Measurements from ENCODE around the gene CDH13. TPM values are rescaled to one million over a fixed set of nuclear protein-coding genes. Genes with fewer than 3 reads are reported as not detected.

CDH13 gene
- total and polyA plus RNA-seq, 2 experiments from 2014 or later = 1.2 to 1.5 TPM

- Histone ChIP-seq H3K36me3 (replicated peaks; ENCODE audit: insufficient read depth, low read depth) (no peaks in the 10 kb centered on the region), H3K27ac (no peak overlapping the region), H3K27me3 (no peaks in the 10 kb centered on the region), H3K4me2 (no peak overlapping the region), H3K4me3 (no peak overlapping the region), H3K4me1 (ENCODE audit: insufficient read depth) (no peaks in the 10 kb centered on the region), H2AFZ (no peak overlapping the region), H3K9me3 (ENCODE audit: low read depth) (no peaks in the 10 kb centered on the region), H3K79me2 (no peaks in the 10 kb centered on the region), H4K20me1 (ENCODE audit: insufficient read depth, poor library complexity, severe bottlenecking) (no peaks in the 10 kb centered on the region), H3K9me2 (replicated peaks; ENCODE audit: insufficient read depth) (no peaks in the 10 kb centered on the region)
- no peak for TF ChIP-seq EZH2phosphoT487 (IDR thresholded peaks at IDR 0.05; ENCODE audit: low read depth, severe bottlenecking, unreplicated experiment)
- TF ChIP-seq EZH2 (IDR thresholded peaks at IDR 0.05; ENCODE audit: borderline replicate concordance) = no peak
- TF ChIP-seq, protein P1, sequence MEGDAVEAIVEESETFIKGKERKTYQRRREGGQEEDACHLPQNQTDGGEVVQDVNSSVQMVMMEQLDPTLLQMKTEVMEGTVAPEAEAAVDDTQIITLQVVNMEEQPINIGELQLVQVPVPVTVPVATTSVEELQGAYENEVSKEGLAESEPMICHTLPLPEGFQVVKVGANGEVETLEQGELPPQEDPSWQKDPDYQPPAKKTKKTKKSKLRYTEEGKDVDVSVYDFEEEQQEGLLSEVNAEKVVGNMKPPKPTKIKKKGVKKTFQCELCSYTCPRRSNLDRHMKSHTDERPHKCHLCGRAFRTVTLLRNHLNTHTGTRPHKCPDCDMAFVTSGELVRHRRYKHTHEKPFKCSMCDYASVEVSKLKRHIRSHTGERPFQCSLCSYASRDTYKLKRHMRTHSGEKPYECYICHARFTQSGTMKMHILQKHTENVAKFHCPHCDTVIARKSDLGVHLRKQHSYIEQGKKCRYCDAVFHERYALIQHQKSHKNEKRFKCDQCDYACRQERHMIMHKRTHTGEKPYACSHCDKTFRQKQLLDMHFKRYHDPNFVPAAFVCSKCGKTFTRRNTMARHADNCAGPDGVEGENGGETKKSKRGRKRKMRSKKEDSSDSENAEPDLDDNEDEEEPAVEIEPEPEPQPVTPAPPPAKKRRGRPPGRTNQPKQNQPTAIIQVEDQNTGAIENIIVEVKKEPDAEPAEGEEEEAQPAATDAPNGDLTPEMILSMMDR (IDR thresholded peaks at IDR 0.05; ENCODE audit: poor library complexity) = no peak
- no peak for DNase-seq (ENCODE audit: low spot score)
- 74% methylated on average over 6 of the region's 6 CpGs for WGBS (ENCODE audit: low lambda C conversion rate, missing lambda C conversion rate)
Measured at GRCh38 chr16:83728492-83728891, 1101.7 kb downstream of the CDH13 start.

- Histone ChIP-seq H3K36me3 (replicated peaks; ENCODE audit: insufficient read depth, low read depth) (no peaks in the 10 kb centered on the region), H3K9me2 (replicated peaks; ENCODE audit: insufficient read depth) (no peaks in the 10 kb centered on the region), H3K27me3 (no peaks in the 10 kb centered on the region), H3K4me2 (no peak overlapping the region), H2AFZ (no peak overlapping the region), H3K4me1 (ENCODE audit: insufficient read depth) (no peaks in the 10 kb centered on the region), H3K79me2 (no peaks in the 10 kb centered on the region), H3K9me3 (ENCODE audit: low read depth) (no peaks in the 10 kb centered on the region), H4K20me1 (ENCODE audit: insufficient read depth, poor library complexity, severe bottlenecking) (no peaks in the 10 kb centered on the region), H3K27ac (no peak overlapping the region), H3K4me3 (no peak overlapping the region)
- WGBS (ENCODE audit: low lambda C conversion rate, missing lambda C conversion rate) = 2% methylated on average over 2 of the region's 2 CpGs
- no peak for TF ChIP-seq EZH2phosphoT487 (IDR thresholded peaks at IDR 0.05; ENCODE audit: low read depth, severe bottlenecking, unreplicated experiment)
- no peak for TF ChIP-seq EZH2 (IDR thresholded peaks at IDR 0.05; ENCODE audit: borderline replicate concordance)
- TF ChIP-seq, protein P1 (IDR thresholded peaks at IDR 0.05; ENCODE audit: poor library complexity) = no peak
- DNase-seq (ENCODE audit: low spot score) = no peak
Measured at GRCh38 chr16:83730812-83731211, 1104.0 kb downstream of the CDH13 start.

- Histone ChIP-seq H3K9me3 (ENCODE audit: low read depth) (no peaks in the 10 kb centered on the region), H4K20me1 (ENCODE audit: insufficient read depth, poor library complexity, severe bottlenecking) (no peaks in the 10 kb centered on the region), H3K27me3 (no peaks in the 10 kb centered on the region), H3K4me1 (ENCODE audit: insufficient read depth) (no peaks in the 10 kb centered on the region), H3K36me3 (replicated peaks; ENCODE audit: insufficient read depth, low read depth) (no peaks in the 10 kb centered on the region), H3K9me2 (replicated peaks; ENCODE audit: insufficient read depth) (no peaks in the 10 kb centered on the region), H3K4me3 (no peak overlapping the region), H3K4me2 (no peak overlapping the region), H3K79me2 (no peaks in the 10 kb centered on the region), H3K27ac (no peak overlapping the region), H2AFZ (no peak overlapping the region)
- 83% methylated on average over 2 of the region's 2 CpGs for WGBS (ENCODE audit: low lambda C conversion rate, missing lambda C conversion rate)
- no peak for DNase-seq (ENCODE audit: low spot score)
- TF ChIP-seq EZH2phosphoT487 (IDR thresholded peaks at IDR 0.05; ENCODE audit: low read depth, severe bottlenecking, unreplicated experiment) (no peak), EZH2 (IDR thresholded peaks at IDR 0.05; ENCODE audit: borderline replicate concordance) (no peak)
- TF ChIP-seq, protein P1 (IDR thresholded peaks at IDR 0.05; ENCODE audit: poor library complexity) = no peak
Measured at GRCh38 chr16:83732536-83732935, 1105.8 kb downstream of the CDH13 start.

DNA sequence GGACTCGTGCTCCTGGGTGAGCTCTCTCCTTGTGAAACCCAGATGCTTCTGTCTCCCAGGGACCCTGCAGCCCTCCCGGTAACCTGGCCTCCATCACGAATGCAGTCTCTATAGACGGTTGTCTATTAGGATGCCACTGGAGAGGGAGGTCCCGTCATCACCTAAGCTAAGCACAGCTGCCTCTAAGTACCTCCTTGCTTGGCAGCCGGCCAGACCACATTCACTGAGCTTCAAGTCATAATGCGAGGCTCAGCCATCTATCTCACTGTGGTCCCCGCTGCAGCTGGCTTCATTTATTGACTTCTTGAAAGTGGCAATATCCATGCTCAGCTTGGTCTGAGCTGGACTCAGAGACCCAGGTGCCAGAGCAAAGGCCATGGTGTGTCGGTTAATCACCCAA, 1106.5 kb downstream of the CDH13 start:
- H3K27ac ChIP-seq = no peak overlapping the region
- no peak for DNase-seq (ENCODE audit: low spot score)
- H3K4me2 ChIP-seq = no peak overlapping the region
- H3K9me2 ChIP-seq (replicated peaks; ENCODE audit: insufficient read depth) = no peaks in the 10 kb centered on the region
- H3K79me2 ChIP-seq = no peaks in the 10 kb centered on the region
- H4K20me1 ChIP-seq (ENCODE audit: insufficient read depth, poor library complexity, severe bottlenecking) = no peaks in the 10 kb centered on the region
- H3K27me3 ChIP-seq = no peaks in the 10 kb centered on the region
- no peaks in the 10 kb centered on the region for H3K4me1 ChIP-seq (ENCODE audit: insufficient read depth)
- TF ChIP-seq, protein P1 (IDR thresholded peaks at IDR 0.05; ENCODE audit: poor library complexity) = no peak
- TF ChIP-seq EZH2 (IDR thresholded peaks at IDR 0.05; ENCODE audit: borderline replicate concordance) (no peak), EZH2phosphoT487 (IDR thresholded peaks at IDR 0.05; ENCODE audit: low read depth, severe bottlenecking, unreplicated experiment) (no peak)
- H3K9me3 ChIP-seq (ENCODE audit: low read depth) = no peaks in the 10 kb centered on the region
- H3K4me3 ChIP-seq = no peak overlapping the region
- H2AFZ ChIP-seq = no peak overlapping the region
- H3K36me3 ChIP-seq (replicated peaks; ENCODE audit: insufficient read depth, low read depth) = no peaks in the 10 kb centered on the region
- 77% methylated on average over 9 of the region's 9 CpGs for WGBS (ENCODE audit: low lambda C conversion rate, missing lambda C conversion rate)

All from hepatocyte (in vitro differentiated cells).